GM18526 (cell line): ENCODE data around the gene GRID2.

Source experiments
- POLR2A ChIP-seq: IDR thresholded peaks from 3 replicates; pipeline ENCODE4 v1.6.1; 2011; ENCODE audit not compliant: insufficient read length; ENCODE audit errors: extremely low read depth

The GRID2 gene

GRCh38 chr4:93355411-93355810 is 1051.6 kb downstream of the GRID2 start:
- no peak for TF ChIP-seq POLR2A

DNA sequence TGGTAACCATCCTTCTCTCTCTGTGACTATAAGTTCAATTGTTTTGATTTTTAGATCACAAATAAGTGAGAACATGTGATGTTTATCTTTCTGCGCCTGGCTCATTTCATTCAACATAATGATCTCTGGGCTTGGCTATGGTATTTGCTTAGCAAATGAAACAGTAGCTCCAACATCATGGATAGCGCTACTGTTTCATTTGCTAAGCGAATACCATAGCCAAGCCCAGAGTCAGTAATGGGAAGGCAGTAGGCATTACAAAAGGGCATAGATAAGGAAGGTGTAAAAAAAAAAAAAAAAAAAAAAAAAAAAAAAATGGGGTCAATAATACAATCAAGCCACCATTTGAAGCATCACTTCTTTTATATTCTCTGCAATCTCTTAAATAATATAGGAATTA is 1055.8 kb downstream of the GRID2 start:
- no peak for TF ChIP-seq POLR2A

GRCh38 chr4:93368968-93369367 is 1065.2 kb downstream of the GRID2 start:
- TF ChIP-seq POLR2A, result no peak

DNA sequence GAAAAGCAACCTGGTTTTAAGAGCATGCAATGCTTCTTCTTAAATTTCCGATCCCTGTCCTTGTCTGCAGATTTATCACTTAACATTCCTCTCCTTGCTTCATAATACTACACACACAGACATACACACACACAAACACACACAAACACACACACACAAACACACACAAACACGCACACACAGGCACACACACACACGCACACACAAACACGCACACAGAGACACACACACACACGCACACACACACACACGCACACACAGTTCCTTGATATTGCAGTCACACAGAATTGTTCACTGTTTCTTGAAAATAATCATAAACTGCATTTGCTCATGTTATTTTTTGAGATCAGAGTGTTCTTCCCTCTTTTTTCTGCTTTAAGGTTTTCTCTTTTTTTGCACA is 1066.5 kb downstream of the GRID2 start:
- TF ChIP-seq POLR2A, result no peak

GRCh38 chr4:93373893-93374860 is 1070.4 kb downstream of the GRID2 start:
- TF ChIP-seq POLR2A, result no peak

GRCh38 chr4:93384241-93384640 is 1080.5 kb downstream of the GRID2 start:
- TF ChIP-seq POLR2A, result no peak

DNA sequence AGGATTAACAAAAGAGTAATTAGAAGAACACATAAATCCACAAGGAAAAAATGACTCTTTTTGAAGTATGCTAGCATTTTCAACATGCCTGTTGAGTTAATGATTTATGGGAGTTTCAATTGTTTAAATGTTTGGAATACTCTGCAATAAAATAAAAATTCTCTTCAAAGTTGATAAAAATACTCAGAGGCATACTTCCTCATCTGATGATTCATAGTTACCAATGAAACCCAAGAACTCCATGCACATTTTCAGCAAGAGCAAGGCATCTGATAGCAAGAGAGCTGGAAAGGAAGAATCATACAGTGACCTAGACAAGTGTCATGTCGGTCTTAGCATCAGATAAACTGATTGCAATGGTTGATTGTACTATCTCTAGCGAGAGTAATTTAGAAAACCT is 1081.1 kb downstream of the GRID2 start:
- TF ChIP-seq POLR2A, result no peak

DNA sequence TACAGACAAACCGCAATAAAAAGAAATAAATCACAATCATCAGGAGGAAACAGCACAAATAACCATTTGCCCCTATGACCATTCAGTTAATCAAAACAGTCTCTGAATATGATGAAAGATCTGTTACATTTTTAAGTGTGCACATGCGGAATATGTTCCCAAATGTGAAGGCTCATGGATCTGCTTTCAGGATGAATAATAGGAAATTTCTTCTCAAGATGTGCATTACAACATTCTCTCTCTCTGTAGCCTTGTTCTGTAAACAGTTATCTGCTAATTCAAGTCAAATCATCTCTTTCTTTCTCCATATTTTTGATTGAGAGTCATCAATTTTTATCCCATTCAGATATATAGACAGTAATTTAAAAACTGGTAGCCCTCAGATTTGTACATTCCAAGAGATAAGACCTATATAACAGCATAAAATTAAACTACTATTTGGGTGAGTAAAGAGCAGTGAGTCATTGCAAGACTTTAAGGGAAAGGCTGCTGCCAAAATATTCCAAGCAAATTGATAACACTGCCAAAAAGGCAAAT is 1090.8 kb downstream of the GRID2 start:
- TF ChIP-seq POLR2A, result no peak

DNA sequence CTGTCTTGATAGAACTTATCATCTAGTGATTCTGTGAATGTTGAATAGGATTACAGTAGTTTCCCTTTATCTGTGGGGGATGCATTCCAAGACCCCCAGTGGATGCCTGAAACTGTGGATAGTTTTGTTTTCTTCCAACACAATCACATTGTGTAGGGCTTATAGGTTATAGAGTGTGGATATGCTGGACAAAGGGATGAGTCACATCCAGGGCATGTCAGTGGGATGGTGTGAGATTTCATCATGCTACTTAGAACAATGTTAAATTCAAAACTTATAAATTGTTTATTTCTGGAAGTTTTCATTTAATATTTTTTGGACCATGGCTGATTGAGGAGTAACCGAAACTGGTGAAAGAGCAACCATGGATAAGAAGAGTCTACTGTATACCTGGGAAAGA is 1092.5 kb downstream of the GRID2 start:
- no peak for TF ChIP-seq POLR2A

GRCh38 chr4:93403571-93403970 is 1099.8 kb downstream of the GRID2 start:
- TF ChIP-seq POLR2A, result no peak

DNA sequence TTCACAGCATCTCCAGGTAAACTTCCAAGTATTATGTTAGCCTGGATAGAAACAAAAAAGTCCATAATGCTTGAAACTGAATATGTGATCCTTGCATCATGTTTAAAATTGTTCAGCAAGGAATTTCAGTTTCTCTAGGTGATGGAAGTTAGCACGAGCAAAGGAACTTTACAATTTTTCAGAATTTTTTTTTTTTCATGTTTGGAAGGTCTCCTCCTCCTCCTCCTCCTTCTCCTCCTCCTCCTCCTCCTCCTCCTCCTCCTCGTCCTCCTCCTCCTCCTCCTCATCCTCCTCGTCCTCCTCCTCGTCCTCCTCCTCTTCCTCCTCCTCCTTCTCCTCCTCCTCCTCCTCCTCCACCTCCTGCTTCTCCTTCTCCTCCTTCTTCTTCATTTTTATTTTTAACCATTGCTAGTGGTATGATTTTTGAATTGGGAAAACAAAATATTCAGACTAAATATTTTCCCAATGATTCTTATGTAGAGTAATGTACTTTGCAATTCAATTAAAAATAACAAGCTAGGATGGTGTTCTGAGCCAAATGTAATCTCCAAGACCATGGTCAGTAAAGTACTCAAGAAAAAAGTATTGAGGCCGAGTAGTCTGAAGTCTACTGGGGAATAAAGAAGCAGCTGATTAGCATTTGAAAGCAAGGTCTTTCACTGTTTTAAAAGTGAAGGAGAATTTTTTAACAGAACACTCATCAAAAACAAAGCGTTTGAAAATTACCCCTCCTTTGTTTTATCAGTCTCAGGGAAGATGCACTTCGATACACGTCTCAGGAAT is 1103.9 kb downstream of the GRID2 start:
- no peak for TF ChIP-seq POLR2A

- no peak for TF ChIP-seq POLR2A
Observed at GRCh38 chr4:93409035-93409434, 1105.3 kb downstream of the GRID2 start.

- TF ChIP-seq POLR2A, result no peak
Observed at GRCh38 chr4:93414041-93414550, 1110.3 kb downstream of the GRID2 start.

DNA sequence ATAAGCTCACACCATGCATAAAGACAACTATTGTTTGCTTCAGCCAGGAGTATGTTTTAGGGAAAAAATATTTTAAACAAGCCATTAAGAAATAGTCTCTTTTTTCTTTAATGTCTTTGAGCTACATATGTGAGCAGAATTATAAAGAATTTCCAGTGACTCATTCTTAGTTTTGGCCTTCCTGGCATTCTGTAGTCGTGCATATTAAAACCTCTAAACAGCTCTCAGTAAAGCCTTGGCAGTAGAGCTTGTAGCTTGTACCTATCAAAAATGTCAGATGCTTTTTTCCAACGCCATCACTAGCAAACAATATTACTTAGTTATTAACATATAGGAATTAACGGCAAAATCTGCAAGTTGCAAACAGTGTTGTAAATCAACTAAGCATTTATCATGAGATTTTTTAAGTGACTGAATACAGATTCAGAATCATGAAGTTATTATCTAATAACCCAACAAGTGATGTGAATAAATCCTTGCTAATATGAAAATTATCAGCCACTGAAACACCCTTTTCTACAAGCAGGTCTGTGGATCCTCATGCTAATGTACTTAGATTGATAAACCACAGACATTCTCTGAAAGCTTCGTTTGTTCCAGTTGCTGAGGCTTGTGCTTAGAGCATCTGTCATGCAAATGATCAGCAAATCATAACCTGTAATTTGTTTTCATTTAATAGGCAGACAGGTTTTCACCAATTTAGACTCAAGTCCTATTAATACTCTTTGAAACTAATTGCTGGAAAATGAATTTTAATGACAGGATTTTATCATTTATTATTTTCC is 1112.8 kb downstream of the GRID2 start:
- no peak for TF ChIP-seq POLR2A

- TF ChIP-seq POLR2A, result no peak
Observed at GRCh38 chr4:93431371-93431770, 1127.6 kb downstream of the GRID2 start.
